ENCODE data around the gene SEC14L5. TPM values are rescaled to one million over a fixed set of nuclear protein-coding genes. Genes with fewer than 3 reads are reported as not detected.
"Not testable (repeated sequence)": the region's sequence is repeated elsewhere in the genome, so short reads cannot be mapped to it uniquely, and the experiment has no call there.

SEC14L5 gene
- total RNA-seq, 2 donors from 2014 or later = 0.02 TPM; not detected in 1

GRCh38 chr16:4922721-4923342 lies 35.3 kb upstream of the SEC14L5 start:
- Mint-ChIP-seq H3K4me3 (no peak overlapping the region), H3K36me3 (ENCODE audit: insufficient read depth in 2 of 2) (peaks cover 4 to 6% of the 10 kb centered on the region in 2 donors), H3K9me3 (peaks cover 5 to 9% of the 10 kb centered on the region in 2 donors), H3K27me3 (ENCODE audit: low read depth) (no peaks in the 10 kb centered on the region), H3K27ac (no peak overlapping the region), H3K4me1 (ENCODE audit: low read depth) (no peaks in the 10 kb centered on the region)
- ATAC-seq (replicated peaks in 1 of 2) = no peak
- DNase-seq = no peak

GRCh38 chr16:4923853-4924252 lies 34.3 kb upstream of the SEC14L5 start:
- no peak for DNase-seq
- no peak for ATAC-seq (replicated peaks in 1 of 2)
- Mint-ChIP-seq H3K27ac (no peak overlapping the region), H3K4me1 (ENCODE audit: low read depth) (no peaks in the 10 kb centered on the region), H3K4me3 (no peak overlapping the region), H3K36me3 (ENCODE audit: insufficient read depth in 2 of 2) (peaks cover 4 to 6% of the 10 kb centered on the region in 2 donors), H3K9me3 (peaks cover 5 to 9% of the 10 kb centered on the region in 2 donors), H3K27me3 (ENCODE audit: low read depth) (no peaks in the 10 kb centered on the region)

- no peaks in the 10 kb centered on the region for H3K4me1 Mint-ChIP-seq (ENCODE audit: low read depth)
- H3K9me3 Mint-ChIP-seq = peaks cover 5 to 9% of the 10 kb centered on the region in 2 donors
- H3K27ac Mint-ChIP-seq = no peak overlapping the region
- DNase-seq (no peak), ATAC-seq (replicated peaks in 1 of 2) (no peak)
- no peak overlapping the region for H3K4me3 Mint-ChIP-seq
- no peaks in the 10 kb centered on the region for H3K27me3 Mint-ChIP-seq (ENCODE audit: low read depth)
- H3K36me3 Mint-ChIP-seq (ENCODE audit: insufficient read depth in 2 of 2) = peaks cover 4 to 6% of the 10 kb centered on the region in 2 donors
These were observed 33.4 kb upstream of the SEC14L5 start for GRCh38 chr16:4924593-4925292.

- ATAC-seq (replicated peaks in 1 of 2) = no peak
- Mint-ChIP-seq H3K27ac (no peak overlapping the region), H3K9me3 (peaks cover 5 to 9% of the 10 kb centered on the region in 2 donors), H3K4me1 (ENCODE audit: low read depth) (no peaks in the 10 kb centered on the region), H3K4me3 (no peak overlapping the region), H3K36me3 (ENCODE audit: insufficient read depth in 2 of 2) (peaks cover 4 to 6% of the 10 kb centered on the region in 2 donors), H3K27me3 (ENCODE audit: low read depth) (no peaks in the 10 kb centered on the region)
- no peak for DNase-seq
These were observed 32.9 kb upstream of the SEC14L5 start for GRCh38 chr16:4925293-4925607.

GRCh38 chr16:4925791-4926190 lies 32.3 kb upstream of the SEC14L5 start:
- H3K9me3 Mint-ChIP-seq = peaks cover 5 to 9% of the 10 kb centered on the region in 2 donors
- DNase-seq (no peak), ATAC-seq (replicated peaks in 1 of 2) (no peak)
- H3K27me3 Mint-ChIP-seq (ENCODE audit: low read depth) = no peaks in the 10 kb centered on the region
- no peak overlapping the region for H3K4me3 Mint-ChIP-seq
- peaks cover 4 to 6% of the 10 kb centered on the region in 2 donors for H3K36me3 Mint-ChIP-seq (ENCODE audit: insufficient read depth in 2 of 2)
- no peaks in the 10 kb centered on the region for H3K4me1 Mint-ChIP-seq (ENCODE audit: low read depth)
- H3K27ac Mint-ChIP-seq = no peak overlapping the region

- H3K36me3 Mint-ChIP-seq (ENCODE audit: insufficient read depth in 2 of 2) = peaks cover 4 to 6% of the 10 kb centered on the region in 2 donors
- no peaks in the 10 kb centered on the region for H3K27me3 Mint-ChIP-seq (ENCODE audit: low read depth)
- H3K4me3 Mint-ChIP-seq = no peak overlapping the region
- DNase-seq (no peak), ATAC-seq (replicated peaks in 1 of 2) (no peak)
- no peaks in the 10 kb centered on the region for H3K4me1 Mint-ChIP-seq (ENCODE audit: low read depth)
- peaks cover 5 to 9% of the 10 kb centered on the region in 2 donors for H3K9me3 Mint-ChIP-seq
- no peak overlapping the region for H3K27ac Mint-ChIP-seq
These were observed 31.2 kb upstream of the SEC14L5 start for GRCh38 chr16:4926928-4927327.

GRCh38 chr16:4927661-4928060 lies 30.5 kb upstream of the SEC14L5 start:
- Mint-ChIP-seq H3K4me1 (ENCODE audit: low read depth) (no peaks in the 10 kb centered on the region), H3K4me3 (no peak overlapping the region), H3K36me3 (ENCODE audit: insufficient read depth in 2 of 2) (peaks cover 4 to 6% of the 10 kb centered on the region in 2 donors), H3K27ac (no peak overlapping the region), H3K27me3 (ENCODE audit: low read depth) (no peaks in the 10 kb centered on the region), H3K9me3 (peaks cover 5 to 9% of the 10 kb centered on the region in 2 donors)
- ATAC-seq (replicated peaks in 1 of 2) = no peak
- no peak for DNase-seq

GRCh38 chr16:4928227-4928626 lies 29.9 kb upstream of the SEC14L5 start:
- peaks cover 4 to 6% of the 10 kb centered on the region in 2 donors for H3K36me3 Mint-ChIP-seq (ENCODE audit: insufficient read depth in 2 of 2)
- no peak overlapping the region for H3K4me3 Mint-ChIP-seq
- ATAC-seq (replicated peaks in 1 of 2) = no peak
- H3K27ac Mint-ChIP-seq = no peak overlapping the region
- H3K4me1 Mint-ChIP-seq (ENCODE audit: low read depth) = no peaks in the 10 kb centered on the region
- DNase-seq = no peak
- peaks cover 5 to 9% of the 10 kb centered on the region in 2 donors for H3K9me3 Mint-ChIP-seq
- no peaks in the 10 kb centered on the region for H3K27me3 Mint-ChIP-seq (ENCODE audit: low read depth)

- H3K9me3 Mint-ChIP-seq = not testable (repeated sequence)
These were observed 28.5 kb upstream of the SEC14L5 start for GRCh38 chr16:4929619-4930018.

GRCh38 chr16:4931381-4931780 lies 26.7 kb upstream of the SEC14L5 start:
- Mint-ChIP-seq H3K36me3 (ENCODE audit: insufficient read depth in 2 of 2) (peaks cover 4 to 6% of the 10 kb centered on the region in 2 donors), H3K27ac (no peak overlapping the region), H3K4me3 (no peak overlapping the region), H3K4me1 (ENCODE audit: low read depth) (peaks cover 1% of the 10 kb centered on the region), H3K27me3 (ENCODE audit: low read depth) (peaks cover 7% of the 10 kb centered on the region), H3K9me3 (peaks cover 5 to 7% of the 10 kb centered on the region in 2 donors)
- ATAC-seq (replicated peaks in 1 of 2) (no peak), DNase-seq (no peak)

More at GRCh38 chr16:4929619-4930018, 28.5 kb upstream of the SEC14L5 start:
- H3K4me1 Mint-ChIP-seq (ENCODE audit: low read depth); DNase-seq; H3K27me3 Mint-ChIP-seq (ENCODE audit: low read depth); H3K36me3 Mint-ChIP-seq (ENCODE audit: insufficient read depth in 2 of 2); H3K4me3 Mint-ChIP-seq; ATAC-seq (replicated peaks in 1 of 2); H3K27ac Mint-ChIP-seq: not testable (repeated sequence)

- Mint-ChIP-seq H3K27me3 (ENCODE audit: low read depth) (peaks cover 19% of the 10 kb centered on the region), H3K4me1 (ENCODE audit: low read depth) (peaks cover 6% of the 10 kb centered on the region), H3K27ac (no peak overlapping the region), H3K36me3 (ENCODE audit: insufficient read depth in 2 of 2) (no peaks in the 10 kb centered on the region), H3K4me3 (no peak overlapping the region), H3K9me3 (no peaks in the 10 kb centered on the region)
- no peak for ATAC-seq (replicated peaks in 1 of 2)
- DNase-seq = no peak
These were observed 24.7 kb upstream of the SEC14L5 start for GRCh38 chr16:4933433-4933832.

GRCh38 chr16:4933871-4934395 lies 24.2 kb upstream of the SEC14L5 start:
- Mint-ChIP-seq H3K4me1 (ENCODE audit: low read depth) (peaks cover 6% of the 10 kb centered on the region), H3K36me3 (ENCODE audit: insufficient read depth in 2 of 2) (no peaks in the 10 kb centered on the region), H3K27me3 (ENCODE audit: low read depth) (peaks cover 19% of the 10 kb centered on the region), H3K4me3 (no peak overlapping the region), H3K9me3 (no peaks in the 10 kb centered on the region), H3K27ac (no peak overlapping the region)
- ATAC-seq (replicated peaks in 1 of 2) (no peak), DNase-seq (no peak)

- H3K36me3 Mint-ChIP-seq (ENCODE audit: insufficient read depth in 2 of 2) = no peaks in the 10 kb centered on the region
- peaks cover 6% of the 10 kb centered on the region for H3K4me1 Mint-ChIP-seq (ENCODE audit: low read depth)
- peak overlapping the region in 1 of 2 donors; percentile 25 for H3K4me3 Mint-ChIP-seq
- H3K27ac Mint-ChIP-seq = no peak overlapping the region
- H3K9me3 Mint-ChIP-seq = no peaks in the 10 kb centered on the region
- ATAC-seq (replicated peaks in 1 of 2) (no peak), DNase-seq (no peak)
- H3K27me3 Mint-ChIP-seq (ENCODE audit: low read depth) = peaks cover 19% of the 10 kb centered on the region
These were observed 23.5 kb upstream of the SEC14L5 start for GRCh38 chr16:4934591-4934990.
